Non-pigmented ciliary epithelial cell (primary cell): ENCODE results near the gene NR1I2.

Experiments
- DNase-seq: peaks from one replicate; pipeline ENCODE4 v3.0.0-alpha.2; 2010; ENCODE audit warnings: low read depth

NR1I2 gene

GRCh38 chr3:119779731-119780383 lies 2.0 kb upstream of the NR1I2 start:
- no peak for DNase-seq

- DNase-seq: no peak
Observed at GRCh38 chr3:119782460-119782859, 559 bp downstream of the NR1I2 start.

- DNase-seq: no peak
Observed at GRCh38 chr3:119783255-119783654, 1.4 kb downstream of the NR1I2 start.

- DNase-seq: no peak
Observed at GRCh38 chr3:119783883-119784282, 2.0 kb downstream of the NR1I2 start.

GRCh38 chr3:119786409-119786808 lies 4.5 kb downstream of the NR1I2 start:
- DNase-seq: no peak

GRCh38 chr3:119790369-119790768 lies 8.5 kb downstream of the NR1I2 start:
- no peak for DNase-seq

- no peak for DNase-seq
Observed at GRCh38 chr3:119792270-119792669, 10.4 kb downstream of the NR1I2 start.

- DNase-seq: no peak
Observed at GRCh38 chr3:119794401-119794800, 12.5 kb downstream of the NR1I2 start.

- no peak for DNase-seq
Observed at GRCh38 chr3:119794971-119795612, 13.2 kb downstream of the NR1I2 start.

- no peak for DNase-seq
Observed at GRCh38 chr3:119795849-119796248, 13.9 kb downstream of the NR1I2 start.

- no peak for DNase-seq
Observed at GRCh38 chr3:119796368-119796767, 14.5 kb downstream of the NR1I2 start.

- DNase-seq: no peak
Observed at GRCh38 chr3:119796785-119797184, 14.9 kb downstream of the NR1I2 start.

- no peak for DNase-seq
Observed at GRCh38 chr3:119800844-119801243, 18.9 kb downstream of the NR1I2 start.

GRCh38 chr3:119808244-119808643 lies 26.3 kb downstream of the NR1I2 start:
- no peak for DNase-seq

- no peak for DNase-seq
Observed at GRCh38 chr3:119808843-119809242, 26.9 kb downstream of the NR1I2 start.

GRCh38 chr3:119809249-119810017 lies 27.5 kb downstream of the NR1I2 start:
- no peak for DNase-seq

GRCh38 chr3:119810018-119810435 lies 28.1 kb downstream of the NR1I2 start:
- DNase-seq: no peak

GRCh38 chr3:119812491-119813058 lies 30.7 kb downstream of the NR1I2 start:
- no peak for DNase-seq

GRCh38 chr3:119815716-119816115 lies 33.8 kb downstream of the NR1I2 start:
- no peak for DNase-seq

GRCh38 chr3:119817071-119817470 lies 35.2 kb downstream of the NR1I2 start:
- no peak for DNase-seq

- DNase-seq: no peak
Observed at GRCh38 chr3:119817583-119818363, 35.9 kb downstream of the NR1I2 start.

GRCh38 chr3:119818937-119819336 lies 37.0 kb downstream of the NR1I2 start:
- no peak for DNase-seq
